ENCODE measurements around the gene CRP. TPM values are rescaled to one million over a fixed set of nuclear protein-coding genes. Genes with fewer than 3 reads are reported as not detected.

Gene CRP
- total RNA-seq, 4 donors from 2014 or later, result 1.4 to 2.1 TPM; not detected in 2

DNA sequence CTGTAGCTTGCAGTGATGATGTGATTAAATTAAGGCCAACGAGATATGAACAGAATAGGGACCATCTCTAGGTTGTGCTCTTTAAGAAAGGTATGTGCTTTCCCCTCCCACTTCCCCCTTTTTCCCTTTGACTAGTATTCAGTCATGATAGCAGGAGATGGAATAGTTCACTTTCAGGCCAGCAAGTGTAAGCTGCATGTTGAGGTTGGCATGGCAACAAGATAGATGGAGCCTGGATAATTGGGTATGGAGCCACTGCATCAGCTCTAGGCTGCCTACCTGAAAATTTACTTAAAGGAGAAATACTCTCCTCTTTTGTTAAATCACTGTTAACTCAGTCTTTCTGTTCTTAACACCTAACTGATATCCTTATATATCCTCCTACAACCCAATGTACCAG, 1.5 kb upstream of the CRP start:
- H3K36me3 ChIP-seq, result no peaks in the 10 kb centered on the region
- H3K4me1 ChIP-seq, result no peaks in the 10 kb centered on the region
- no peak for TF ChIP-seq POLR2A (IDR thresholded peaks at IDR 0.05)
- TF ChIP-seq, protein P1, sequence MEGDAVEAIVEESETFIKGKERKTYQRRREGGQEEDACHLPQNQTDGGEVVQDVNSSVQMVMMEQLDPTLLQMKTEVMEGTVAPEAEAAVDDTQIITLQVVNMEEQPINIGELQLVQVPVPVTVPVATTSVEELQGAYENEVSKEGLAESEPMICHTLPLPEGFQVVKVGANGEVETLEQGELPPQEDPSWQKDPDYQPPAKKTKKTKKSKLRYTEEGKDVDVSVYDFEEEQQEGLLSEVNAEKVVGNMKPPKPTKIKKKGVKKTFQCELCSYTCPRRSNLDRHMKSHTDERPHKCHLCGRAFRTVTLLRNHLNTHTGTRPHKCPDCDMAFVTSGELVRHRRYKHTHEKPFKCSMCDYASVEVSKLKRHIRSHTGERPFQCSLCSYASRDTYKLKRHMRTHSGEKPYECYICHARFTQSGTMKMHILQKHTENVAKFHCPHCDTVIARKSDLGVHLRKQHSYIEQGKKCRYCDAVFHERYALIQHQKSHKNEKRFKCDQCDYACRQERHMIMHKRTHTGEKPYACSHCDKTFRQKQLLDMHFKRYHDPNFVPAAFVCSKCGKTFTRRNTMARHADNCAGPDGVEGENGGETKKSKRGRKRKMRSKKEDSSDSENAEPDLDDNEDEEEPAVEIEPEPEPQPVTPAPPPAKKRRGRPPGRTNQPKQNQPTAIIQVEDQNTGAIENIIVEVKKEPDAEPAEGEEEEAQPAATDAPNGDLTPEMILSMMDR (IDR thresholded peaks at IDR 0.05), result no peak
- H3K27me3 ChIP-seq, result no peaks in the 10 kb centered on the region
- intact Hi-C loops (cut with DNase I; ENCODE audit: low total_unique reads), result no loop called here
- H3K9me3 ChIP-seq, result no peaks in the 10 kb centered on the region
- no peak for DNase-seq
- no peak overlapping the region for H3K27ac ChIP-seq
- H3K4me3 ChIP-seq, result no peak overlapping the region

DNA sequence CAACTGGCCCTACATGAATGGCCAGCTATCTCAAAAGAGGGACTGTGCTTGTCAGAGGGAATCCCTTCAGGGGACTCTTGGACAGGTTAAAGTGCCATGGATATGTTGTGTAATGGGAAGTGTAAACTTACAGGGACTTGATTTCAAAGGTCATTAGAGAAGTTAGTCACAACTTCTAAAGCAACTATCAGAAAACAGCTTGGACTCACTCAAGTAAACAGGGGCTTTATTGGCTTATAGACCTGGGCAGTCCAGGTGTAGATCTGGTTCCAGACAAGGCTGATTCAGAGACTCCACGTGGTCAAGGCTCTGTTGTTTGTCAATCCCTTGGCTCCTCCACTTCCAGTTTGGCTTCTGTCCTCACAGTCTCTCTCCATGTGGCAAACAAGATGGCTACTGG, 2.3 kb downstream of the CRP start:
- H3K36me3 ChIP-seq, result no peaks in the 10 kb centered on the region
- H3K4me1 ChIP-seq, result no peaks in the 10 kb centered on the region
- H3K27me3 ChIP-seq, result no peaks in the 10 kb centered on the region
- H3K9me3 ChIP-seq, result no peaks in the 10 kb centered on the region
- no peak for DNase-seq
- H3K27ac ChIP-seq, result no peak overlapping the region
- TF ChIP-seq POLR2A (IDR thresholded peaks at IDR 0.05), result no peak
- TF ChIP-seq, protein P1 (IDR thresholded peaks at IDR 0.05), result no peak
- intact Hi-C loops (cut with DNase I; ENCODE audit: low total_unique reads), result no loop called here
- no peak overlapping the region for H3K4me3 ChIP-seq

DNA sequence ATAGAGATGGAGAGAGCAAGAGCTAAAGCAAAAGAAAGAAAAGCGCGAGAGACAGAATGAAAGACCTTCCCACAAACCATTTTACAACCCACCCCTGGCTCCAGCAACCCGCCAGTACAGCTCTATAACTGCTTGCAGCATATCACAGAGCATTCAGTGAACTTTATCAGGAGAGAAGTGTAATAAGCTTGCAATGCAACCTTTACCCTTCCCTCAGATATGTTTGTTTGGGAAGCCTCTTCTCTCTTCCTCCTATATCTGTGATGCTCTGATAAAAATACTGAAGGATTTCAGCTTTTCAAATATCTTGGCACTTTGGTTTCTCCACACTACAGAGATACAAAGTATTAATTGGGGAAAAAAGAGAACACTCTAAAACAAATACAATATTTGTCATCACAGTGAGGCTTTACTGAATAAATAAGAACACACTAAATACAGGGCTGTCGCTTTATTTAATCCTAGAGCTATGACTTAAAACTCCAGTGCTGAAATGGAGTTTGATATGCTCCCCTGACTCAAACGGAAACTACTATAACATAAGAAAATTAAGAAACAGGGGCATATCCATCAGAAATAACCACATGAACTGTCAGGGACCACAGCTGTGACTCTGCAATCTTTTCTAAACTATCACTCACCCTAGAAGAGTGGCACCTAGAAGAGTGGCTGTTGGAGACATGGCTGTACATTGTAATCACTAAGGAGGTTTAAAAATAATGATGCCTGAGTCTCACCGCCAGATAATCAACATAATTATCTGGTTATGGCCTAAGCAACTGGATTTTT, 6.7 kb downstream of the CRP start:
- no peak for DNase-seq
- Histone ChIP-seq H3K36me3 (no peaks in the 10 kb centered on the region), H3K27ac (no peak overlapping the region), H3K9me3 (no peaks in the 10 kb centered on the region), H3K27me3 (no peaks in the 10 kb centered on the region), H3K4me3 (no peak overlapping the region), H3K4me1 (no peaks in the 10 kb centered on the region)
- TF ChIP-seq, protein P1 (IDR thresholded peaks at IDR 0.05), result no peak
- no peak for TF ChIP-seq POLR2A (IDR thresholded peaks at IDR 0.05)
- intact Hi-C loops (cut with DNase I; ENCODE audit: low total_unique reads), result no loop called here

DNA sequence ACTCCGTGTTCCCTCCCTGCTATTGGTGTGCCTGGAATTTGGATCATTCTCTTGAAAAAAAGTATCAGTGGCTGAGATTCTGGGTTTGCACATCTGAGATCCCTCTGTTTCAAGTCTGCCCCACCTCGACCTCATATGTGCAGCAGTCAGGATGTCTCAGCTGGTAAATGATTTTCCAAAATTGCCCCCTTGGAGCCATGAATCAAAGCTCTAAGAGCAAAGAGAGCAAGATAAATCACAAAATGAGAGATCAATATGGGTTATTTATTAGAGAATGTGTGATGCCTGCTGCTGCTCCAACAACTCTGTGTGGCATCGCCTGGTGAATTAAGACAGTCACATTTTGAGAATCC, 8.5 kb downstream of the CRP start:
- Histone ChIP-seq H3K4me1 (no peaks in the 10 kb centered on the region), H3K27ac (no peak overlapping the region), H3K36me3 (no peaks in the 10 kb centered on the region), H3K27me3 (no peaks in the 10 kb centered on the region), H3K9me3 (no peaks in the 10 kb centered on the region), H3K4me3 (no peak overlapping the region)
- no peak for DNase-seq
- intact Hi-C loops (cut with DNase I; ENCODE audit: low total_unique reads), result no loop called here
- TF ChIP-seq, protein P1 (IDR thresholded peaks at IDR 0.05), result no peak
- TF ChIP-seq POLR2A (IDR thresholded peaks at IDR 0.05), result no peak

DNA sequence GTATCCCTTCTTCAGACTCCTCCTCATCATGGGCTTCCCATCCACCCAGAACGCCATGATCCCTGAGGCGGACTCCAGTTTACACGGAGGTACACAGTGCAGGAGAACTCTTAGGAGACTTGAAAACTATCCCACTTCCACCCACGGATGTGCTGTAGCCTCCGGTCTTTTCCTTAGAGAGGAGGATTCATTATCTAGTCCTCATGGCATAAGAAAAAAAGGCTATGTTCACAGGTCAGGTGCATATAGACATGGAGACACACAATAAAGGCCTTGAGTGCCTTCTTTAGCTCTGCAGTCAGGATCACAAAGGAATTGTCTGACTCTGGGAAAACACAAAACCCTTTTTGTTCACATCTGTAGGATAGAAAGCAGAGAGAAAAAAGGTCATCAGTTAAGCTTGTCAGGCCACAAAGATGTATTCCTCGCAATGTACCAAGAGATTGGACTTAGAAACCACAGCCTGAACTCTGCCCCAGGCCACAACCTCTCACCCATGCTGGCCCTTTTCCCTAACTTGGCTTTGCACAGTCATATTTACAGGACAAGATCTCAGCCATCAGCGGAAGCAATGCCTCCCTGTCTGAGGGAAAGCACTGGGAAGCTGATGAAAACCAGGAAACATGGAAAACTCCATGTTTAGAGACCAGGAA, 9.0 kb downstream of the CRP start:
- Histone ChIP-seq H3K27ac (no peak overlapping the region), H3K9me3 (no peaks in the 10 kb centered on the region), H3K27me3 (no peaks in the 10 kb centered on the region), H3K36me3 (no peaks in the 10 kb centered on the region), H3K4me1 (no peaks in the 10 kb centered on the region), H3K4me3 (no peak overlapping the region)
- DNase-seq, result no peak
- intact Hi-C loops (cut with DNase I; ENCODE audit: low total_unique reads), result no loop called here
- no peak for TF ChIP-seq POLR2A (IDR thresholded peaks at IDR 0.05)
- TF ChIP-seq, protein P1 (IDR thresholded peaks at IDR 0.05), result no peak
